GM18909 (cell line): ENCODE results near the gene FRMD5.
A peak's percentile ranks its signal among the peaks of the same experiment; 100 is the strongest.
"Not testable (repeated sequence)": the region's sequence is repeated elsewhere in the genome, so short reads cannot be mapped to it uniquely, and the experiment has no call there.

Source experiments
- ATAC-seq: cut with Tn5 transposase; IDR thresholded peaks from one replicate; pipeline ENCODE4 v1.9.1; 2021; ENCODE audit warnings: mild to moderate bottlenecking; ENCODE audit not compliant: unreplicated experiment, poor library complexity

The FRMD5 gene

DNA sequence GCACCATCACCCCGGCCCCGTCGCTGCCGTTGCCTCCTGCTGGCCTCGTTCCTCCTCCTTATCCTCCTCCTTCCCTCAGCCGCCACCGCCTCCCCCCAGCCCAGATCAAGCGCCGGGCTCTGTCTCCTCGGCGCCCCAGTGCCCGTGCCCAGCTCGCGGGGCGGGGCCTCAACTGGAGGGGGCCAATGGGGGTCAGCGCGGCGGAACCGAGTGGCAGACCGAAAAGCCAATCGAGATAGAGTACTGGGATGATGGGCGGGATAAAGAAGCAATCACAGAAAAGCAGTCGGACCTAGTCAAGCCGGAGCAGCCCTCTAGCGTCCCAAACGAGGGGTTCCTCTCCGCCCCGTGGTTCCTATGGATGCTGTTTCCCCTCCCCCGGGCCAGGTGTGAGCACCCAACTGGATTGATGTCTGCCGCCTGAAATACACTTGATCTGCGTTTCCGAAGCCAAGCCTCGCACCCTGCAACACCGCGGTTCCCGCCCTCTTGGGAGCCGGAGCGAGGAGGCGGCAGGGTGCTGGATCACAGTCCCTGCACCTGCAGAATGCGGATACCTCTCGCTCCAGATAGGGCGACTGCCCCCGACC lies at the start of gene FRMD5:
TSS of gene FRMD5 (minus strand) at position 121 of the 590 bp plus-strand sequence.
- ATAC-seq = peak; percentile 94

DNA sequence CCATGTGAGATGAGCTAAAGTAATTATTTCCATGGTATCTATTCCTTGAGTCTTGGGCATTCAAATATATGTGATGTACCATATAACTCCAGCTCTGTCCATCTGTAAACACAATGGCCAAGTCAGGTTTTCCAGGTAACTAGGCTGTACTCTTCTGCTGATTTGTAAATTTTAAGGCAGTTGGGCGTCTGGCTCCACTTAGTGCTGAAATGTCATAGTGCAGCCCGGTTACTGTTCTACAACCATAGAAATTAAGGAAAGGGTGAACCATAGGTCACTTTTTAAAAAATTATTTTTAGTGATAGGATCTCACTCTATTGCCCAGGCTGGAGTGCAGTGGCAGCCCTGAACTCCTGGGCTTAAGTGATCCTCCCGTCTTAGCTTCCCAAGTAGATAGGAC lies 48.8 kb upstream of the FRMD5 start:
- no peak for ATAC-seq

GRCh38 chr15:44243141-44243540 lies 48.1 kb upstream of the FRMD5 start:
- no peak for ATAC-seq

- ATAC-seq = no peak
These were observed 36.8 kb upstream of the FRMD5 start for GRCh38 chr15:44231842-44232241.

GRCh38 chr15:44229301-44229700 lies 34.2 kb upstream of the FRMD5 start:
- ATAC-seq = not testable (repeated sequence)

GRCh38 chr15:44227584-44227983 lies 32.5 kb upstream of the FRMD5 start:
- ATAC-seq = no peak

GRCh38 chr15:44227001-44227400 lies 31.9 kb upstream of the FRMD5 start:
- not testable (repeated sequence) for ATAC-seq

DNA sequence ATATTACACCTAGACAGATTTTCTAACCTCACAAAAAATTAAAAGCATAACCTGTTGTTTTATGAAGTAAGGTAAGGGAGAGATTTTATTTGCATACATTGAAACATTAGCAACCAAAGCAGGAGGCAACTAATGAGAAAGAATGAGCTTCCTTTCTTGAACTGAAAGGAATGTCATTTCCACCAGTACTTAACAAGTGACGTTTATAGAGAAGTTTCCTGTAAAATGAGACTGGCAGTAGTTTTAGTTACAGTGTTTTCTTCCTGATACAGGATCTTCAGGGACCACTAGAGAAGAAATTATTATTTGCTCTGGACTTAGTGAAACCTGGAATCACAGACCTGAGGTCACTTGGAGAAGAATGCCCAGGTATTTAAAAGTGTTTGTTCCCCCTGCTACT lies 27.4 kb upstream of the FRMD5 start:
- no peak for ATAC-seq

DNA sequence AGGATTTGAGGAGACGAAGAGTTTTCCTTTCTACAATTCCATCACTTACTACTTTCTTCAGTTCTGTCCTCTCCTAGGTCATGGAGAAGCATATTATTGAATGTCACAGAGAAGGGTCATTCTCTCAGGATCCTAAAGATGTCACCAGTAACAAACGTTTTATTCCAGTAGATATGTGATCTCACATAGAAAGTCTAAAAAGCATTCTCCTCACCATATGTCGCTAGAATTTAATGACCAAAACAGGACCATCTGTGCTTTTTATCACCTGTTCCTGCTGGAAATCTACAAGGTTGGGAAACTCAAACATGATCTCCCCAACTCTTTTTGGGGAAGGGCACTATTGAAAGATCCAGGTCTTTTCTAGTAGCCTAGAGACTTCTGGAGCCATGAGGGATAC lies 24.0 kb upstream of the FRMD5 start:
- no peak for ATAC-seq

DNA sequence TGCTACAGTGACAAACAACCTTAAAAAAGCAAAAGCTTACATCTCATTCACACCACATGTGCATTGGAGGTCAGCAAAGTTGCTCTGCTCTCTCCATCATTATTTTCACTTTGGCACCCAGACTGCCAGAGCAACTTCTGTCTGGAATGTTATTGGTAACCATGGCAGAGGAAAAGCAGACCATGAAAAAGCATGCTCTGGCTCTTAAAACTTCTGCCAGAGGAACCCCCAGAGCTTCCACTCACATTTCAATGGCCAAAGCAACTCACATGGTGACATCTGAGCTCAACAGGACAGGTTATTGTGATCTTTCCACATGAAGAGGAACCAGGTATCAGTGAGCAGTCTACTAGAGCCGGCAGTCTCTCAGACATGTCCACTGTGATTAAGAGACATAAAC lies 21.9 kb upstream of the FRMD5 start:
- ATAC-seq = no peak

DNA sequence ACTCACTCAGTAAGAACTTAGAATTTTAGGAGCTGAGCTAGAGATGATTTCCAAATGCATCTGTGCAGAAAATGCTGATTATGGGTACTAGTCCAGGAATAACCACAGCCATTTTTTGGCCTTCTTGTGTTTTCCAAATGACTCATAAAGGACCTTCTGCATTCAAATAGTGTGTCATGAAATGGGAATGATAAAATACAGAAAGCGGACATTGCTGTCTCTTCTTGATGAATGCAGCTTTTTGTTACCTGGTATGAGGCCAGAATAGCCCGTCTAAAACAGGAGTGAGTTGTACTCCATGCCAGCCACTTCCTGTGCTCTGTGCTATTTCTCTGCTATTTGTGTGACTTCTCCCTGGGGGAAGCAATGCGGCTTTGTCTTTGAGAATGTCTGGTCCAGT lies 20.5 kb upstream of the FRMD5 start:
- no peak for ATAC-seq

- no peak for ATAC-seq
These were observed 13.9 kb upstream of the FRMD5 start for GRCh38 chr15:44208956-44209355.

- ATAC-seq = no peak
These were observed 12.6 kb upstream of the FRMD5 start for GRCh38 chr15:44207643-44208042.

DNA sequence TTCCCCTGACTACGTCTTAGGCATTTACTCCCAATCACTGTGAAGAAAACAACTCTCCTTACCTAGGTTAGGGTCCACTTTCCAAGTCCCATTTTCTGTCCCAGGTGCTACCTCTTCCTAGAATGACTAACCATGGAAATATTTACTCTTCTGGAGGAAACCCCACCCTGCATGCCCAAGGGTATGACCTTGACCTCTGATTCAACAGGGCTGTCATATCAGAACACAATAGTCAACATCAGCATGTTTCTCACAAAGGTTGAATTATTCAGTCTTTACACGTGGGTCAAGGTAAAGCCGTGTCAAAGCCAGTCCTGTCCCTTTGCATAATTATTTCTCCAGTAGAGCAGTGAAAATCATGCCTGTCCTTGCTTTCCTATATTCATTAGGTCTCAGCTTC lies 4.3 kb upstream of the FRMD5 start:
- ATAC-seq = no peak

- peak; percentile 25 for ATAC-seq
These were observed 534 bp downstream of the FRMD5 start for GRCh38 chr15:44194323-44195150.

GRCh38 chr15:44193651-44194322 lies 1.3 kb downstream of the FRMD5 start:
- ATAC-seq = no peak

- no peak for ATAC-seq
These were observed 6.3 kb downstream of the FRMD5 start for GRCh38 chr15:44188795-44189194.

DNA sequence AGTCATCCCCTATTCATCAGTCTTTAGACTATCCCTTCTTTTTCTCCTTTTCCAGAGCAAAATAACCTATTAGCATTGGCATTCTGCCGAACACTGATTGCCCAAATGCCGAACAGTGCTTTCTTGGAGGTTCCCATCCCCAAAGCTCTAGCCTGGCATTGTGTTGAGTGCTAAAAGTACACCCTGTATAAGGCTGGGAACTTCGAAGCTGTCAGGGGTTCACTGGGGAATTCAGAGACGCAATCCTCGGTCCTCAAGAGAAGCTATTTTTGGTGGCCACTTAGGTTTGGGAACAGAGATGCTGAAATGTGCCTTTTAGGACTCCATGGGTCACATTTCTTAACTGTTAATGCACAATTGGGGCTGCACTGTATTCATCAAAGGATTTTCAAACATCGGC lies 8.4 kb downstream of the FRMD5 start:
- no peak for ATAC-seq

- ATAC-seq = no peak
These were observed 11.7 kb downstream of the FRMD5 start for GRCh38 chr15:44183363-44183762.

- no peak for ATAC-seq
These were observed 13.7 kb downstream of the FRMD5 start for GRCh38 chr15:44181410-44181809.

- ATAC-seq = no peak
These were observed 17.9 kb downstream of the FRMD5 start for GRCh38 chr15:44177139-44177538.
